ENCODE measurements around the gene RIT2.

- no peak for TF ChIP-seq CTCF (IDR thresholded peaks at IDR 0.05; ENCODE audit: insufficient read depth, low read length, poor library complexity, severe bottlenecking)
- TF ChIP-seq EZH2phosphoT487 (conservative IDR thresholded peaks at IDR 0.05; ENCODE audit: low read length), result no peak
These were observed 137.4 kb downstream of the RIT2 start for GRCh38 chr18:42977982-42978637.
